Measurements from ENCODE around the gene CRACR2A. TPM values are rescaled to one million over a fixed set of nuclear protein-coding genes. Genes with fewer than 3 reads are reported as not detected.

The CRACR2A gene
- total and polyA plus RNA-seq, 2 of the 8 experiments (the other 6 are each of a cell fraction or from before 2014, with no cell fraction given): 0.85 to 3.2 TPM

- TF ChIP-seq, protein P1, sequence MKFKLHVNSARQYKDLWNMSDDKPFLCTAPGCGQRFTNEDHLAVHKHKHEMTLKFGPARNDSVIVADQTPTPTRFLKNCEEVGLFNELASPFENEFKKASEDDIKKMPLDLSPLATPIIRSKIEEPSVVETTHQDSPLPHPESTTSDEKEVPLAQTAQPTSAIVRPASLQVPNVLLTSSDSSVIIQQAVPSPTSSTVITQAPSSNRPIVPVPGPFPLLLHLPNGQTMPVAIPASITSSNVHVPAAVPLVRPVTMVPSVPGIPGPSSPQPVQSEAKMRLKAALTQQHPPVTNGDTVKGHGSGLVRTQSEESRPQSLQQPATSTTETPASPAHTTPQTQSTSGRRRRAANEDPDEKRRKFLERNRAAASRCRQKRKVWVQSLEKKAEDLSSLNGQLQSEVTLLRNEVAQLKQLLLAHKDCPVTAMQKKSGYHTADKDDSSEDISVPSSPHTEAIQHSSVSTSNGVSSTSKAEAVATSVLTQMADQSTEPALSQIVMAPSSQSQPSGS (IDR thresholded peaks at IDR 0.05; ENCODE audit: low read length): no peak
- TF ChIP-seq TAF1 (IDR thresholded peaks at IDR 0.05; ENCODE audit: low read depth, low read length) (no peak), KDM1A (IDR thresholded peaks at IDR 0.05; ENCODE audit: borderline replicate concordance, low read length) (no peak), RFX5 (IDR thresholded peaks at IDR 0.05; ENCODE audit: borderline replicate concordance, low read depth, low read length) (no peak), SRF (IDR thresholded peaks at IDR 0.05; ENCODE audit: low read depth, low read length) (no peak)
These were observed 7.0 kb upstream of the CRACR2A start (continued) for GRCh38 chr12:3759878-3760277.
